Measurements from ENCODE around the gene MISP3. TPM values are rescaled to one million over a fixed set of nuclear protein-coding genes. Genes with fewer than 3 reads are reported as not detected.
A peak's percentile ranks its signal among the peaks of the same experiment; 100 is the strongest.

The MISP3 gene
- total and polyA plus RNA-seq, 2 experiments from 2014 or later = 1.9 to 2.4 TPM

DNA sequence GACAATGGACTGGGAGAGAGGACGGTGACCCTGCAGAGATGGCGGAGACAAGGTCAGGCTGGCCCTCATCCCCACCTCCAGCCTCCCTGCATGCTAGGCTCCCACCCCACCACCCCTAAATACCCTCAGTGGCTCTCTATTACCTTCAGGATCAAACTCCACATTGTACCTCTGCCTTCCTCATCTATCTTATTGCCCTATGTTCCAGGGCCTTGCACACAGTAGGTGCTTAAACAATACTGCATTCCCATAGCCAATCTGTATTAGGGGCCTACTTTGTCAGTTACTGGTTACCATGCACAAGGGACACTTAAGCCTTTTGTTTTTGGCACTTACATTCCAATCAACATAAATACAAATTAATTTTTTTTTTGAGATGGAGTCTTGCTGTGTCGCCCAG lies 17.2 kb upstream of the MISP3 start (continued):
- TF ChIP-seq, protein P1, sequence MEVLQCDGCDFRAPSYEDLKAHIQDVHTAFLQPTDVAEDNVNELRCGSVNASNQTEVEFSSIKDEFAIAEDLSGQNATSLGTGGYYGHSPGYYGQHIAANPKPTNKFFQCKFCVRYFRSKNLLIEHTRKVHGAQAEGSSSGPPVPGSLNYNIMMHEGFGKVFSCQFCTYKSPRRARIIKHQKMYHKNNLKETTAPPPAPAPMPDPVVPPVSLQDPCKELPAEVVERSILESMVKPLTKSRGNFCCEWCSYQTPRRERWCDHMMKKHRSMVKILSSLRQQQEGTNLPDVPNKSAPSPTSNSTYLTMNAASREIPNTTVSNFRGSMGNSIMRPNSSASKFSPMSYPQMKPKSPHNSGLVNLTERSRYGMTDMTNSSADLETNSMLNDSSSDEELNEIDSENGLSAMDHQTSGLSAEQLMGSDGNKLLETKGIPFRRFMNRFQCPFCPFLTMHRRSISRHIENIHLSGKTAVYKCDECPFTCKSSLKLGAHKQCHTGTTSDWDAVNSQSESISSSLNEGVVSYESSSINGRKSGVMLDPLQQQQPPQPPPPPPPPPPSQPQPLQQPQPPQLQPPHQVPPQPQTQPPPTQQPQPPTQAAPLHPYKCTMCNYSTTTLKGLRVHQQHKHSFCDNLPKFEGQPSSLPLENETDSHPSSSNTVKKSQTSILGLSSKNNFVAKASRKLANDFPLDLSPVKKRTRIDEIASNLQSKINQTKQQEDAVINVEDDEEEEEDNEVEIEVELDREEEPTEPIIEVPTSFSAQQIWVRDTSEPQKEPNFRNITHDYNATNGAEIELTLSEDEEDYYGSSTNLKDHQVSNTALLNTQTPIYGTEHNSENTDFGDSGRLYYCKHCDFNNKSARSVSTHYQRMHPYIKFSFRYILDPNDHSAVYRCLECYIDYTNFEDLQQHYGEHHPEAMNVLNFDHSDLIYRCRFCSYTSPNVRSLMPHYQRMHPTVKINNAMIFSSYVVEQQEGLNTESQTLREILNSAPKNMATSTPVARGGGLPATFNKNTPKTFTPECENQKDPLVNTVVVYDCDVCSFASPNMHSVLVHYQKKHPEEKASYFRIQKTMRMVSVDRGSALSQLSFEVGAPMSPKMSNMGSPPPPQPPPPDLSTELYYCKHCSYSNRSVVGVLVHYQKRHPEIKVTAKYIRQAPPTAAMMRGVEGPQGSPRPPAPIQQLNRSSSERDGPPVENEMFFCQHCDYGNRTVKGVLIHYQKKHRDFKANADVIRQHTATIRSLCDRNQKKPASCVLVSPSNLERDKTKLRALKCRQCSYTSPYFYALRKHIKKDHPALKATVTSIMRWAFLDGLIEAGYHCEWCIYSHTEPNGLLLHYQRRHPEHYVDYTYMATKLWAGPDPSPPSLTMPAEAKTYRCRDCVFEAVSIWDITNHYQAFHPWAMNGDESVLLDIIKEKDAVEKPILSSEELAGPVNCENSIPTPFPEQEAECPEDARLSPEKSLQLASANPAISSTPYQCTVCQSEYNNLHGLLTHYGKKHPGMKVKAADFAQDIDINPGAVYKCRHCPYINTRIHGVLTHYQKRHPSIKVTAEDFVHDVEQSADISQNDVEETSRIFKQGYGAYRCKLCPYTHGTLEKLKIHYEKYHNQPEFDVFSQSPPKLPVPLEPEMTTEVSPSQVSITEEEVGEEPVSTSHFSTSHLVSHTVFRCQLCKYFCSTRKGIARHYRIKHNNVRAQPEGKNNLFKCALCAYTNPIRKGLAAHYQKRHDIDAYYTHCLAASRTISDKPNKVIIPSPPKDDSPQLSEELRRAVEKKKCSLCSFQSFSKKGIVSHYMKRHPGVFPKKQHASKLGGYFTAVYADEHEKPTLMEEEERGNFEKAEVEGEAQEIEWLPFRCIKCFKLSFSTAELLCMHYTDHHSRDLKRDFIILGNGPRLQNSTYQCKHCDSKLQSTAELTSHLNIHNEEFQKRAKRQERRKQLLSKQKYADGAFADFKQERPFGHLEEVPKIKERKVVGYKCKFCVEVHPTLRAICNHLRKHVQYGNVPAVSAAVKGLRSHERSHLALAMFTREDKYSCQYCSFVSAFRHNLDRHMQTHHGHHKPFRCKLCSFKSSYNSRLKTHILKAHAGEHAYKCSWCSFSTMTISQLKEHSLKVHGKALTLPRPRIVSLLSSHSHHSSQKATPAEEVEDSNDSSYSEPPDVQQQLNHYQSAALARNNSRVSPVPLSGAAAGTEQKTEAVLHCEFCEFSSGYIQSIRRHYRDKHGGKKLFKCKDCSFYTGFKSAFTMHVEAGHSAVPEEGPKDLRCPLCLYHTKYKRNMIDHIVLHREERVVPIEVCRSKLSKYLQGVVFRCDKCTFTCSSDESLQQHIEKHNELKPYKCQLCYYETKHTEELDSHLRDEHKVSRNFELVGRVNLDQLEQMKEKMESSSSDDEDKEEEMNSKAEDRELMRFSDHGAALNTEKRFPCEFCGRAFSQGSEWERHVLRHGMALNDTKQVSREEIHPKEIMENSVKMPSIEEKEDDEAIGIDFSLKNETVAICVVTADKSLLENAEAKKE (CRISPR knock-in tag; IDR thresholded peaks at IDR 0.05) = no peak
- TF ChIP-seq JUNB (IDR thresholded peaks at IDR 0.05; ENCODE audit: unreplicated experiment) = no peak
- TF ChIP-seq, protein P2, sequence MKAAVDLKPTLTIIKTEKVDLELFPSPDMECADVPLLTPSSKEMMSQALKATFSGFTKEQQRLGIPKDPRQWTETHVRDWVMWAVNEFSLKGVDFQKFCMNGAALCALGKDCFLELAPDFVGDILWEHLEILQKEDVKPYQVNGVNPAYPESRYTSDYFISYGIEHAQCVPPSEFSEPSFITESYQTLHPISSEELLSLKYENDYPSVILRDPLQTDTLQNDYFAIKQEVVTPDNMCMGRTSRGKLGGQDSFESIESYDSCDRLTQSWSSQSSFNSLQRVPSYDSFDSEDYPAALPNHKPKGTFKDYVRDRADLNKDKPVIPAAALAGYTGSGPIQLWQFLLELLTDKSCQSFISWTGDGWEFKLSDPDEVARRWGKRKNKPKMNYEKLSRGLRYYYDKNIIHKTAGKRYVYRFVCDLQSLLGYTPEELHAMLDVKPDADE (IDR thresholded peaks at IDR 0.05) = no peak

DNA sequence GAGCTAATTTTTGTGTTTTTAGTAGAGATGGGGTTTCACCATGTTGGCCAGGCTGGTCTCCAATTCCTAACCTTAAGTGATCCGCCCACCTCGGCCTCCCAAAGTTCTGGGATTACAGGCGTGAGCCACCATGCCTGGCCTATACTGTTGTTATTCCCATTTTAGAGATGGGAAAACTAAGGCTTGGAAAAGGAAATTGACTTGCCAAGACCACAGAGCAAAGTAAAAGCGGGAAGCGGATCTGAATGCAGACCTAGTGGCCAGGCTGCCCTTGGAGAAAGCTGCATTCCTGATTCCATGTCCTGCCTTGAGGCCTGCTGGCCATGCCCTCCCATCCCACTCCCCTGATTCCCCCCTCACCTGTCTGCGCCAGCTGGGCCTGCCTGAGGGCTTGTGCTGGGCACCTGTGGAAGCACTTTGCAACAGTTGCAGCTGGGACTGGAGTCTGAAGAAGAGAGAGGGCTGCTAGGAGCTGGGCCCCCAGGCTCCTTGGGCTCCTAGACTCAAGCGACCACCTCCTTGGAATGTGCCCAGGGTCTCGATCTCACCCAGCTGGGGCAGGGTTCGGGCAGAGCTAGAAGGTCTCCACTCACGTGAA lies 16.4 kb upstream of the MISP3 start:
- Histone ChIP-seq H3F3A (replicated peaks; ENCODE audit: low read depth) (no peaks in the 10 kb centered on the region; the same call in 1 of the 2 replicates), H3K27ac (ENCODE audit: low read depth) (no peak overlapping the region), H2AFZ (no peak overlapping the region), H4K20me1 (replicated peaks; ENCODE audit: insufficient read depth) (no peaks in the 10 kb centered on the region; the same call in 1 of the 2 replicates), H3K4me3 (peak overlapping the region; percentile 74), H3K4me2 (peak overlapping the region; percentile 83), H3K4me1 (ENCODE audit: insufficient read depth) (peaks cover 7% of the 10 kb centered on the region; the same call in 1 of the 2 replicates), H3K9me2 (ENCODE audit: insufficient read depth) (no peaks in the 10 kb centered on the region), H3K27me3 (ENCODE audit: insufficient read depth) (peaks cover 25% of the 10 kb centered on the region), H3K79me2 (replicated peaks; ENCODE audit: insufficient read depth) (no peaks in the 10 kb centered on the region), H3K36me3 (ENCODE audit: insufficient read depth) (no peaks in the 10 kb centered on the region)
- Mint-ChIP-seq H3K4me1 (peaks cover 10% of the 10 kb centered on the region), H3K27ac (no peak overlapping the region), H3K36me3 (ENCODE audit: low read depth) (peaks cover 16% of the 10 kb centered on the region), H3K9me3 (no peaks in the 10 kb centered on the region; the same call in 2 of the 3 replicates), H3K4me3 (peak overlapping the region; percentile 78; the same call in 1 of the 3 replicates), H3K27me3 (ENCODE audit: insufficient read depth, low read depth, poor library complexity) (peaks cover 33% of the 10 kb centered on the region)
- no peak for DNase-seq (ENCODE audit: low spot score)
- no peak for ATAC-seq
- TF ChIP-seq EZH2 (IDR thresholded peaks at IDR 0.05; ENCODE audit: low read depth, unreplicated experiment) = no peak
- TF ChIP-seq ZNF114 (CRISPR knock-in tag; IDR thresholded peaks at IDR 0.05) = no peak
- TF ChIP-seq, protein P2 (IDR thresholded peaks at IDR 0.05) = no peak
- TF ChIP-seq CREB1 (CRISPR knock-in tag; IDR thresholded peaks at IDR 0.05; ENCODE audit: low read depth) = no peak
- TF ChIP-seq POLR2AphosphoS5 (IDR thresholded peaks at IDR 0.05; ENCODE audit: low read depth) = no peak
- TF ChIP-seq JUNB (IDR thresholded peaks at IDR 0.05; ENCODE audit: unreplicated experiment) = no peak
- TF ChIP-seq ZNF331 (CRISPR knock-in tag; IDR thresholded peaks at IDR 0.05; ENCODE audit: low read depth) = no peak
- TF ChIP-seq EZH2phosphoT487 (IDR thresholded peaks at IDR 0.05; ENCODE audit: unreplicated experiment) = no peak
- TF ChIP-seq STAT1 (IDR thresholded peaks at IDR 0.05; ENCODE audit: unreplicated experiment) = no peak
- TF ChIP-seq, protein P3, sequence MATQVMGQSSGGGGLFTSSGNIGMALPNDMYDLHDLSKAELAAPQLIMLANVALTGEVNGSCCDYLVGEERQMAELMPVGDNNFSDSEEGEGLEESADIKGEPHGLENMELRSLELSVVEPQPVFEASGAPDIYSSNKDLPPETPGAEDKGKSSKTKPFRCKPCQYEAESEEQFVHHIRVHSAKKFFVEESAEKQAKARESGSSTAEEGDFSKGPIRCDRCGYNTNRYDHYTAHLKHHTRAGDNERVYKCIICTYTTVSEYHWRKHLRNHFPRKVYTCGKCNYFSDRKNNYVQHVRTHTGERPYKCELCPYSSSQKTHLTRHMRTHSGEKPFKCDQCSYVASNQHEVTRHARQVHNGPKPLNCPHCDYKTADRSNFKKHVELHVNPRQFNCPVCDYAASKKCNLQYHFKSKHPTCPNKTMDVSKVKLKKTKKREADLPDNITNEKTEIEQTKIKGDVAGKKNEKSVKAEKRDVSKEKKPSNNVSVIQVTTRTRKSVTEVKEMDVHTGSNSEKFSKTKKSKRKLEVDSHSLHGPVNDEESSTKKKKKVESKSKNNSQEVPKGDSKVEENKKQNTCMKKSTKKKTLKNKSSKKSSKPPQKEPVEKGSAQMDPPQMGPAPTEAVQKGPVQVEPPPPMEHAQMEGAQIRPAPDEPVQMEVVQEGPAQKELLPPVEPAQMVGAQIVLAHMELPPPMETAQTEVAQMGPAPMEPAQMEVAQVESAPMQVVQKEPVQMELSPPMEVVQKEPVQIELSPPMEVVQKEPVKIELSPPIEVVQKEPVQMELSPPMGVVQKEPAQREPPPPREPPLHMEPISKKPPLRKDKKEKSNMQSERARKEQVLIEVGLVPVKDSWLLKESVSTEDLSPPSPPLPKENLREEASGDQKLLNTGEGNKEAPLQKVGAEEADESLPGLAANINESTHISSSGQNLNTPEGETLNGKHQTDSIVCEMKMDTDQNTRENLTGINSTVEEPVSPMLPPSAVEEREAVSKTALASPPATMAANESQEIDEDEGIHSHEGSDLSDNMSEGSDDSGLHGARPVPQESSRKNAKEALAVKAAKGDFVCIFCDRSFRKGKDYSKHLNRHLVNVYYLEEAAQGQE (IDR thresholded peaks at IDR 0.05; ENCODE audit: unreplicated experiment) = no peak
- no peak for TF ChIP-seq NANOG (IDR thresholded peaks at IDR 0.05; ENCODE audit: borderline replicate concordance)

All from GM23338 (cell line).